ENCODE measurements around the gene ARHGAP10. TPM values are rescaled to one million over a fixed set of nuclear protein-coding genes. Genes with fewer than 3 reads are reported as not detected.

The ARHGAP10 gene
- total and polyA plus RNA-seq, 2 donors (not counting 1 experiment from before 2014, with no cell fraction given): 0.10 to 0.34 TPM

DNA sequence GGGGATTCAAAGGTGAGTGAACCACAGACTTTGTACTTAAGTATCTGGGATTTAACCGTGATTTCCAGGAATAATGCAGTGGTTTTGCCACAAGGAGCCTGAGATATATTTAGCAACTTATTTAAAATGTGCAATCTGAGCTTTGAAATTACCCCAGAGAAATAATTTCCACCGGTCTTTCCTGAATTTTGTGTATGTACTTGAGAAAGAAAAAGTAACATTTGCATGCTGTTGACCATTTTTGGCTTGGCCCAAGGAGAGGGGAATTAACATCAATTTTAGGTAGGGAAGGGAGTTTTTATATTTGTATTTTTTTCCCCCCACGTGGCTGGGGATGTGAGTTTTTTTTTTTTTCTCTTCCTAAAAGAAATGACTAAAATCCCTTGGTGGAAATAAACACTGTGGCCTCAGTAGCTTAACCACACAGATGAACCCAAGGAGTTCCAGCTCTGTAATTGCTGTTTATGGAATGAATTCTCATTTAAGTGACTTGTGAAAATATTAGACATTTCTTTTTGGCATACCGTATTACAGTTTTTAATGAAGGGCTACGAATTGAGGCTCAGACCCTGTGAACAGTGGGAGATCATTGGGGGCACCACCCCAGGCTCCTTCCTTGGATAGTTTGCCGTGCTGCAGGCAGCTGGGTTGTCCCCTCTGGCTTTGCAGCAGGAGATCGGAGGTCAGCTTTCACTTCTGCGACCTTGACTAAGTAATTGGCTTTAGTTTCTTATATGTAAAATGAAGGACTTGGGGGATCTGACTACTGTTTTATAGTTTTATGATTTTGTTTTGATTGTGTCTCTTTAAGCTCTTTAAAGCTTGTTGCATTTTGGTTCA lies 116.1 kb downstream of the ARHGAP10 start:
- Mint-ChIP-seq H3K9me3 (ENCODE audit: insufficient read depth) (no peaks in the 10 kb centered on the region), H3K27me3 (peaks cover 3% of the 10 kb centered on the region), H3K4me1 (no peaks in the 10 kb centered on the region), H3K4me3 (no peak overlapping the region), H3K27ac (no peak overlapping the region)
- Histone ChIP-seq H3K4me1 (ENCODE audit: control insufficient read depth in 2 of 2, insufficient read depth in 2 of 2, low read length in 2 of 2) (no peaks in the 10 kb centered on the region), H3K79me2 (ENCODE audit: control insufficient read depth, insufficient read depth, low read length) (no peaks in the 10 kb centered on the region), H3K4me2 (replicated peaks; ENCODE audit: low read depth, low read length, poor library complexity, severe bottlenecking) (no peak overlapping the region), H3K27ac (ENCODE audit: low read length in 2 of 2) (no peak overlapping the region), H3K9me3 (ENCODE audit: control extremely low read depth in 1 of 3, control insufficient read depth in 2 of 3, insufficient read depth in 1 of 3, low read length in 2 of 3) (no peaks in the 10 kb centered on the region), H3K9ac (ENCODE audit: low read length) (no peak overlapping the region), H3K36me3 (replicated peaks in 1 of 2; ENCODE audit: control extremely low read depth in 1 of 2, control insufficient read depth in 1 of 2, extremely low read depth in 1 of 2, insufficient read depth in 2 of 2, low read length in 1 of 2) (no peaks in the 10 kb centered on the region), H3K4me3 (ENCODE audit: control extremely low read depth in 1 of 5, extremely low read depth in 1 of 5, insufficient read depth in 1 of 5, low read depth in 2 of 5, low read length in 4 of 5) (no peak overlapping the region), H2AFZ (ENCODE audit: insufficient read depth, low read depth, low read length, poor library complexity, severe bottlenecking) (no peak overlapping the region), H4K20me1 (ENCODE audit: control insufficient read depth, insufficient read depth, low read length, poor library complexity, severe bottlenecking) (no peaks in the 10 kb centered on the region), H3K27me3 (replicated peaks in 1 of 4; ENCODE audit: control extremely low read depth in 1 of 4, control insufficient read depth in 3 of 4, insufficient read depth in 4 of 4, low read length in 3 of 4) (no peaks in the 10 kb centered on the region)
- ATAC-seq (ENCODE audit: low read depth): no peak
- no peak for DNase-seq
- no peak for TF ChIP-seq CTCF (IDR thresholded peaks at IDR 0.05)
- no peak for TF ChIP-seq EZH2 (IDR thresholded peaks at IDR 0.05; ENCODE audit: borderline replicate concordance, insufficient read depth, low read depth, low read length, poor library complexity, severe bottlenecking)
- ChIA-PET POLR2A (no interaction called here), CTCF (interaction anchor here (3.1 kb wide), 1 partner anchor 19 kb away, joined by 8 read pairs; no protein-coding TSS in a partner anchor)
- intact Hi-C loops (cut with micrococcal nuclease): no loop called here
- whole genome bisulfite sequencing (ENCODE audit: insufficient coverage): 88% methylated on average over 3 of the region's 8 CpGs

GRCh38 chr4:147848634-147849033 lies 116.7 kb downstream of the ARHGAP10 start:
- Histone ChIP-seq H3K4me1 (ENCODE audit: control insufficient read depth in 2 of 2, insufficient read depth in 2 of 2, low read length in 2 of 2) (no peaks in the 10 kb centered on the region), H3K27ac (ENCODE audit: low read length in 2 of 2) (no peak overlapping the region), H2AFZ (ENCODE audit: insufficient read depth, low read depth, low read length, poor library complexity, severe bottlenecking) (no peak overlapping the region), H3K4me2 (replicated peaks; ENCODE audit: low read depth, low read length, poor library complexity, severe bottlenecking) (no peak overlapping the region), H3K79me2 (ENCODE audit: control insufficient read depth, insufficient read depth, low read length) (no peaks in the 10 kb centered on the region), H3K9ac (ENCODE audit: low read length) (no peak overlapping the region), H4K20me1 (ENCODE audit: control insufficient read depth, insufficient read depth, low read length, poor library complexity, severe bottlenecking) (no peaks in the 10 kb centered on the region), H3K27me3 (replicated peaks in 1 of 4; ENCODE audit: control extremely low read depth in 1 of 4, control insufficient read depth in 3 of 4, insufficient read depth in 4 of 4, low read length in 3 of 4) (no peaks in the 10 kb centered on the region), H3K9me3 (ENCODE audit: control extremely low read depth in 1 of 3, control insufficient read depth in 2 of 3, insufficient read depth in 1 of 3, low read length in 2 of 3) (no peaks in the 10 kb centered on the region), H3K36me3 (replicated peaks in 1 of 2; ENCODE audit: control extremely low read depth in 1 of 2, control insufficient read depth in 1 of 2, extremely low read depth in 1 of 2, insufficient read depth in 2 of 2, low read length in 1 of 2) (no peaks in the 10 kb centered on the region), H3K4me3 (ENCODE audit: control extremely low read depth in 1 of 5, extremely low read depth in 1 of 5, insufficient read depth in 1 of 5, low read depth in 2 of 5, low read length in 4 of 5) (no peak overlapping the region)
- ATAC-seq (ENCODE audit: low read depth) (no peak), DNase-seq (no peak)
- Mint-ChIP-seq H3K4me3 (no peak overlapping the region), H3K9me3 (ENCODE audit: insufficient read depth) (no peaks in the 10 kb centered on the region), H3K4me1 (no peaks in the 10 kb centered on the region), H3K27ac (no peak overlapping the region), H3K27me3 (peaks cover 3% of the 10 kb centered on the region)
- POLR2A ChIA-PET: no interaction called here
- CTCF ChIA-PET: interaction anchor here (3.1 kb wide), 1 partner anchor 18 kb away, joined by 8 read pairs; no protein-coding TSS in a partner anchor
- intact Hi-C loops (cut with micrococcal nuclease): no loop called here
- TF ChIP-seq EZH2 (IDR thresholded peaks at IDR 0.05; ENCODE audit: borderline replicate concordance, insufficient read depth, low read depth, low read length, poor library complexity, severe bottlenecking) (no peak), CTCF (IDR thresholded peaks at IDR 0.05) (no peak)
- WGBS (ENCODE audit: insufficient coverage): no CpG with 5 or more reads among the region's 2 CpGs

Data from B cell (primary cell).